PC-9 (cell line): Measurements from ENCODE around the gene PSMB7.

Experiments
- EZH2 ChIP-seq: fragments of 200-600 bp; sonication (generic); IDR thresholded peaks from 2 replicates; pipeline ENCODE4 v1.8.0; 2017; ENCODE audit warnings: antibody characterized with exemption, low read depth
- TF ChIP-seq, protein P1 (sequence below): fragments of 200-600 bp; sonication (generic); conservative IDR thresholded peaks from 2 replicates; pipeline ENCODE4 v1.6.1; 2017; ENCODE audit warnings: mixed run types, antibody characterized with exemption, mild to moderate bottlenecking, moderate library complexity

DNA sequence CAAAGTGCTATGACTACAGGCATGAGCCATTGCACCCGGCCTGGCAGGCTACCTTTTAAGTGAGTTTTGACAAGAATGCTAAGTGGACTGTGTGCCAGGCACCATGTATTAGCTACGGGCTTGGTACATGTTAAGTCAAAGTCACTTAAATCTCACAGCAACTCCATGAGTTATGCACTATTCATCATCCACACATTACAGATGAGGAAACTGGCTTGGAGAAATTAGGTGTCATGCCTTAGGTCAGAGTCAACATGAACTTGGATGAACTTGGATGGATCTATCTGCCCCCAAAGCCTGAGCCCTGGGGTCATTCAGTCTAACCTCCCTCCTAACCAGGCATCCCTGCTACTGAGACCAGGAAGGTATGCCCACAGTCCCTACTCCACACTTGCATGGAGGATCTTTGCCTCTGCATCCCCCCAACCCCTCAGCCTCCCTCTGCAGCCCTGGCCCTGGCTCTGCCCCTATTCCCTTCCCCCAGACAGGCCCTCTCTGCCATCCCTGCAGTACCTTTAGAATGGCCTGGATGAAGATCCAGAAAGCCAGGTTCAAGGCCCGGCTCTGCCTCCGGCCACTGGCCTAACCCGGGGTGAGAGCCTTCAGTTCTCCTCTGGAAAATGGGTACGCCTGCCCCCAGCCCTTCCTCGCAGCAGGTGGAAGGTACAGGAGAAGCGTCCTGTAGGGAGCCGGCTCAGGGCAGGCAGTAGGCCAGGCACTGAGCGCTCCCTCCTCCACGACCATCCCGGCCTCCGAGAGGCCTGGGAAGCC is 34.3 kb upstream of the PSMB7 start:
- TF ChIP-seq, protein P1, sequence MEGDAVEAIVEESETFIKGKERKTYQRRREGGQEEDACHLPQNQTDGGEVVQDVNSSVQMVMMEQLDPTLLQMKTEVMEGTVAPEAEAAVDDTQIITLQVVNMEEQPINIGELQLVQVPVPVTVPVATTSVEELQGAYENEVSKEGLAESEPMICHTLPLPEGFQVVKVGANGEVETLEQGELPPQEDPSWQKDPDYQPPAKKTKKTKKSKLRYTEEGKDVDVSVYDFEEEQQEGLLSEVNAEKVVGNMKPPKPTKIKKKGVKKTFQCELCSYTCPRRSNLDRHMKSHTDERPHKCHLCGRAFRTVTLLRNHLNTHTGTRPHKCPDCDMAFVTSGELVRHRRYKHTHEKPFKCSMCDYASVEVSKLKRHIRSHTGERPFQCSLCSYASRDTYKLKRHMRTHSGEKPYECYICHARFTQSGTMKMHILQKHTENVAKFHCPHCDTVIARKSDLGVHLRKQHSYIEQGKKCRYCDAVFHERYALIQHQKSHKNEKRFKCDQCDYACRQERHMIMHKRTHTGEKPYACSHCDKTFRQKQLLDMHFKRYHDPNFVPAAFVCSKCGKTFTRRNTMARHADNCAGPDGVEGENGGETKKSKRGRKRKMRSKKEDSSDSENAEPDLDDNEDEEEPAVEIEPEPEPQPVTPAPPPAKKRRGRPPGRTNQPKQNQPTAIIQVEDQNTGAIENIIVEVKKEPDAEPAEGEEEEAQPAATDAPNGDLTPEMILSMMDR: no peak
- no peak for TF ChIP-seq EZH2
